K562 (cell line): ENCODE measurements around the gene RNF207. TPM values are rescaled to one million over a fixed set of nuclear protein-coding genes. Genes with fewer than 3 reads are reported as not detected.

Experiments
- ATAC-seq: fragments of 200-7000 bp; cut with Tn5 transposase; 3 replicates; pipeline ENCODE4 v1.9.1; 2020; ENCODE audit warnings: moderate library complexity
- BruUV-seq: library from RNA; stranded (reverse); fragments of 400-500 nt; replicated peaks from 2 replicates; lab custom pipeline; 2021; lab: Mats Ljungman, UMichigan
- CTCF ChIA-PET: fragments of 300-600 bp; formaldehyde crosslinking; extraction: SDS; loops from one replicate; lab custom pipeline; 2021; ENCODE audit warnings: low intra/inter-chr PET ratio; lab: Yijun Ruan, JAX
- POLR2A ChIA-PET: fragments of 300-600, 350-650 bp; sonication (Branson Sonifier 250); formaldehyde crosslinking; extraction: SDS; loops from one replicate; lab custom pipeline; 2021; ENCODE audit warnings: antibody characterized with exemption, inconsistent platforms; lab: Yijun Ruan, JAX
- DNase-seq, 4 experiments: peaks; one replicate each; pipeline versions ENCODE4 v3.0.0 to v3.0.0-alpha.2; 2011 to 2018; ENCODE audit warnings: low spot score in 3 of 4, mixed read lengths in 3 of 4; ENCODE audit errors: extremely low read depth in 1 of 4
- FAIRE-seq: peaks from 2 replicates; lab custom pipeline; 2011; peaks lifted over from hg19 to GRCh38; lab: Jason Lieb, UNC
- H2AFZ ChIP-seq: 2 replicates; pipeline ENCODE4 v1.6.0; 2011; ENCODE audit warnings: low read depth, low read length, control low read depth, inconsistent platforms
- H3K27ac ChIP-seq: fragments of 200-600 bp; 3 replicates; pipeline ENCODE4 v1.8.0; 2011; ENCODE audit warnings: low read depth, mild to moderate bottlenecking, control low read depth, inconsistent platforms, low read length, moderate library complexity, mixed read lengths; ENCODE audit errors: extremely low read depth
- H3K27me3 ChIP-seq, 2 experiments: fragments of 300-600 bp in 1 of 2; 2 replicates in 1 of 2; 3 replicates in 1 of 2; pipeline versions ENCODE4 v1.6.0 to v1.8.0; 2011; ENCODE audit warnings: inconsistent platforms in 2 of 2, low read length in 2 of 2, mild to moderate bottlenecking in 1 of 2, mixed read lengths in 1 of 2, moderate library complexity in 1 of 2; ENCODE audit not compliant: control insufficient read depth in 2 of 2, insufficient read depth in 2 of 2
- H3K36me3 ChIP-seq: fragments of 300-600 bp; 3 replicates; pipeline ENCODE4 v1.8.0; 2011; ENCODE audit warnings: mild to moderate bottlenecking, low read length, inconsistent platforms; ENCODE audit not compliant: control insufficient read depth, insufficient read depth
- H3K4me1 ChIP-seq, 2 experiments: fragments of 200-600 bp in 1 of 2; replicated peaks in 1 of 2; 2 replicates in 1 of 2; 3 replicates in 1 of 2; pipeline versions ENCODE4 v1.5.1 to v1.8.0; 2011; ENCODE audit warnings: inconsistent platforms in 2 of 2, low read length in 2 of 2, mild to moderate bottlenecking in 1 of 2, mixed read lengths in 1 of 2, moderate library complexity in 1 of 2; ENCODE audit not compliant: control insufficient read depth in 2 of 2, insufficient read depth in 2 of 2
- H3K4me2 ChIP-seq: 2 replicates; pipeline ENCODE4 v1.6.1; 2011; ENCODE audit warnings: low read length, control low read depth, inconsistent platforms, mixed read lengths; ENCODE audit not compliant: insufficient read depth
- H3K4me3 ChIP-seq: fragments of 200-600 bp; sonication (generic), shearing (Covaris generic); 2 replicates; pipeline ENCODE4 v1.5.1; 2016; ENCODE audit warnings: control low read depth, inconsistent platforms
- H3K79me2 ChIP-seq: fragments of 200-600 bp; 3 replicates; pipeline ENCODE4 v1.8.0; 2011; ENCODE audit warnings: low read length, inconsistent platforms; ENCODE audit not compliant: control insufficient read depth, insufficient read depth
- H3K9ac ChIP-seq, 2 experiments: 2 replicates each; pipeline versions ENCODE4 v1.6.0 to v1.6.1; 2011; ENCODE audit warnings: low read depth in 2 of 2, low read length in 2 of 2, control low read depth in 1 of 2, inconsistent platforms in 1 of 2, mild to moderate bottlenecking in 1 of 2, mixed read lengths in 1 of 2; ENCODE audit not compliant: insufficient read depth in 1 of 2
- H3K9me1 ChIP-seq: one replicate; pipeline ENCODE4 v1.6.0; 2011; ENCODE audit warnings: inconsistent platforms, mild to moderate bottlenecking, low read length, moderate library complexity; ENCODE audit not compliant: control insufficient read depth, insufficient read depth
- H3K9me3 ChIP-seq: replicated peaks from 2 replicates; pipeline ENCODE4 v1.5.1; 2011; ENCODE audit warnings: low read depth, low read length, inconsistent platforms; ENCODE audit not compliant: control insufficient read depth, insufficient read depth
- H4K20me1 ChIP-seq: replicated peaks from 2 replicates; pipeline ENCODE4 v1.6.1; 2011; ENCODE audit warnings: low read length, inconsistent platforms, mixed read lengths; ENCODE audit not compliant: control insufficient read depth, insufficient read depth
- ASH1L ChIP-seq: fragments of 450-650 bp; IDR thresholded peaks from 2 replicates; pipeline ENCODE4 v1.6.1; 2018; ENCODE audit warnings: borderline replicate concordance, mild to moderate bottlenecking, low read depth; ENCODE audit not compliant: partially characterized antibody
- GABPA ChIP-seq: fragments of 200-800 bp; sonication (Bioruptor generic); conservative IDR thresholded peaks from 2 replicates; pipeline ENCODE4 v1.6.1; 2016; ENCODE audit warnings: low read depth, missing genetic modification characterization, missing compliant biosample characterization
- HDAC3 ChIP-seq: fragments of 450-650 bp; IDR thresholded peaks from 2 replicates; pipeline ENCODE4 v1.6.1; 2018; ENCODE audit warnings: borderline replicate concordance, mild to moderate bottlenecking, moderate library complexity; ENCODE audit not compliant: partially characterized antibody
- HSF4 ChIP-seq: fragments of 250-450 bp; sonication (Bioruptor Pico); IDR thresholded peaks from 2 replicates; pipeline ENCODE4 v2.1.2; 2022; ENCODE audit warnings: mild to moderate bottlenecking, moderate library complexity, borderline replicate concordance
- MCM2 ChIP-seq: fragments of 450-650 bp; IDR thresholded peaks from 2 replicates; pipeline ENCODE4 v1.6.1; 2017; ENCODE audit warnings: low read depth, mild to moderate bottlenecking
- MTA3 ChIP-seq: fragments of 450-650 bp; formaldehyde crosslinking; IDR thresholded peaks from 2 replicates; pipeline ENCODE4 v1.6.1; 2017; ENCODE audit warnings: mild to moderate bottlenecking, borderline replicate concordance
- MYNN ChIP-seq, 2 experiments: sonication (generic); formaldehyde crosslinking in 1 of 2; IDR thresholded peaks; 2 replicates each; pipeline versions ENCODE4 v1.5.0 to v1.6.1; 2016 to 2020; ENCODE audit warnings: antibody characterized with exemption in 1 of 2, missing genetic modification reagents in 1 of 2
- NCOA1 ChIP-seq: fragments of 450-650 bp; IDR thresholded peaks from 2 replicates; pipeline ENCODE4 v1.6.1; 2016; ENCODE audit warnings: low read depth
- NFATC3 ChIP-seq: fragments of 450-650 bp; IDR thresholded peaks from 2 replicates; pipeline ENCODE4 v1.6.1; 2017; ENCODE audit warnings: mild to moderate bottlenecking
- POLR2A ChIP-seq: fragments of 450-650 bp; conservative IDR thresholded peaks from 2 replicates; pipeline ENCODE4 v1.6.1; 2016
- POLR2B ChIP-seq: fragments of 450-650 bp; IDR thresholded peaks from 2 replicates; pipeline ENCODE4 v1.6.1; 2018; ENCODE audit warnings: low read depth; ENCODE audit not compliant: partially characterized antibody
- POLR2H ChIP-seq: IDR thresholded peaks from 2 replicates; pipeline ENCODE4 v1.6.1; 2016; ENCODE audit warnings: missing genetic modification characterization, low read depth, mild to moderate bottlenecking, control low read depth, missing compliant biosample characterization, moderate library complexity
- PTBP1 ChIP-seq: fragments of 200-400 bp; formaldehyde crosslinking; IDR thresholded peaks from 2 replicates; pipeline ENCODE4 v1.6.1; 2017; ENCODE audit warnings: low read depth, low read length
- RBM14 ChIP-seq: fragments of 200-400 bp; formaldehyde crosslinking; IDR thresholded peaks from 2 replicates; pipeline ENCODE4 v1.6.1; 2018; ENCODE audit warnings: low read depth, mild to moderate bottlenecking, low read length, moderate library complexity, borderline replicate concordance; ENCODE audit not compliant: insufficient read depth
- SMAD1 ChIP-seq: fragments of 150-350 bp; IDR thresholded peaks from 2 replicates; pipeline ENCODE4 v1.6.1; 2014; ENCODE audit warnings: low read length, low read depth; ENCODE audit not compliant: partially characterized antibody
- ZNF143 ChIP-seq: sonication (generic); formaldehyde crosslinking; IDR thresholded peaks from 2 replicates; pipeline ENCODE4 v1.9.0; 2022; ENCODE audit warnings: mild to moderate bottlenecking, missing genetic modification reagents
- ZNF41 ChIP-seq: fragments of 250-450 bp; sonication (Bioruptor Pico); conservative IDR thresholded peaks from 2 replicates; pipeline ENCODE4 v1.4.0; 2020; ENCODE audit warnings: mild to moderate bottlenecking
- WGBS: fragments of 100-300 bp; shearing (Covaris generic); methylation state at CpG from one replicate; pipeline ENCODE4 v1.1.6; 2016; ENCODE audit warnings: low coverage, mixed read lengths; ENCODE audit not compliant: insufficient coverage; ENCODE audit errors: missing lambda C conversion rate; 5-methylcytosine and 5-hydroxymethylcytosine counted together
- in situ Hi-C: fragments of 300-500 bp; cut with MboI; formaldehyde crosslinking; loops from 4 replicates; pipeline ENCODE4 v1.15.0; 2018; ENCODE audit warnings: inconsistent platforms, mixed read lengths
- intact Hi-C: fragments of 100-400 bp; cut with micrococcal nuclease; formaldehyde crosslinking; loops from 2 replicates; pipeline ENCODE4 v1.14.2; 2022
- polyA plus RNA-seq, 8 experiments: library from polyadenylated mRNA; depleted of rRNA in 4 of 8; stranded (reverse) in 5 of 8; unstranded in 3 of 8; fragments of >200 nt; fragmentation: Nextera tagmentation in 2 of 8; fragmentation: Illumina TruSeq in 1 of 8; extraction: Ambion mirVana in 2 of 8; extraction: Trizol in 1 of 8; gene quantifications; 2 replicates each; pipeline versions ENCODE4 v1.2.1 to v1.2.3, GENCODE V29; 2011 to 2014; ENCODE audit warnings: inconsistent platforms in 1 of 8, missing spikeins in 1 of 8
- total RNA-seq, 7 experiments: library from RNA; depleted of rRNA in 6 of 7; stranded (reverse); fragments of >200 nt in 6 of 7; fragmentation: Illumina TruSeq in 2 of 7; extraction: Trizol in 2 of 7; gene quantifications; 2 replicates each; pipeline versions ENCODE4 v1.2.1 to v1.2.3, GENCODE V29; 2011 to 2021; ENCODE audit warnings: low replicate concordance in 1 of 7
- TF ChIP-seq, protein P1 (sequence below): sonication (generic); formaldehyde crosslinking; IDR thresholded peaks from 2 replicates; pipeline ENCODE4 v1.9.0; 2022; ENCODE audit warnings: mild to moderate bottlenecking, missing genetic modification reagents
- TF ChIP-seq, protein P2 (sequence below): fragments of 450-650 bp; IDR thresholded peaks from 2 replicates; pipeline ENCODE4 v1.7.1; 2018; ENCODE audit warnings: mild to moderate bottlenecking, low read depth; ENCODE audit not compliant: partially characterized antibody

The RNF207 gene
- total and polyA plus RNA-seq, 9 of the 15 experiments (the other 6 are each of a cell fraction or from before 2014, with no cell fraction given) = 2.7 to 30.6 (median 12.9) TPM

DNA sequence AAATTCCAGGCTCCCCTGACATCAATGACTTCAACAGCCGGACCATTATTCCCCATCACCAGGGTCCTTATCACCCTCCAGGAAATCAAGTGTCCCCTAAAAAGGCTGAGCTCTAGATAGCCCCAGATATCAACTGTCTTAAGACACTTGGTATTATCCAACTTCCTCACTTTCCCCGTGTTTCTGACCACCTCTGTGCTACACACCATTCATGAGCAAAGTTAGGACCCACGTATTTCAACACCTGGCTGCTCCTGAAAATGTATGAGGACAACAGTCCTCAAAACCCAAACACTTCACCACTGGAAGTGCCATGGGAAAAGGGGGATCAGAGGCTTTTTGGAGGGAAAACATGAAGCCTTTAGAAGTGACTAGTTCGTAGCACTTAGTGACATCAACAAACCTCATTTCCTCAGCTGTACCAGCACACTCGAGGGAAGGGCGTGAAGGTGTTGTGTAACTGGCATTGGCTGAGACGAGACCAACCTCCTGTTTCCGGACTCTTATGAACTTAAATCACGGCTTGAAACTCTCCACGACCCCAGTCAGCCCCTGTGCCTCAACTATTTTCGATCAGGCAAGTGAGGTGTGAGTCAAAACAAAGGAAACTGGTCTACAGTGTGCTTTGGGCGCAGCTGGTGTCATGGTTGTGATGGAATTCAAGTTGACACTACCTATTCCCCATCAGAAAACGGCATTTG is 21.7 kb upstream of the RNF207 start (continued):
- TF ChIP-seq HDAC3 (no peak), MTA3 (no peak), POLR2B (peak; percentile 29), ZNF143 (CRISPR knock-in tag) (no peak), POLR2A (peak; percentile 80), PTBP1 (0 out of 2 replicates have a peak, but pooled peaks have one; percentile 29)

DNA sequence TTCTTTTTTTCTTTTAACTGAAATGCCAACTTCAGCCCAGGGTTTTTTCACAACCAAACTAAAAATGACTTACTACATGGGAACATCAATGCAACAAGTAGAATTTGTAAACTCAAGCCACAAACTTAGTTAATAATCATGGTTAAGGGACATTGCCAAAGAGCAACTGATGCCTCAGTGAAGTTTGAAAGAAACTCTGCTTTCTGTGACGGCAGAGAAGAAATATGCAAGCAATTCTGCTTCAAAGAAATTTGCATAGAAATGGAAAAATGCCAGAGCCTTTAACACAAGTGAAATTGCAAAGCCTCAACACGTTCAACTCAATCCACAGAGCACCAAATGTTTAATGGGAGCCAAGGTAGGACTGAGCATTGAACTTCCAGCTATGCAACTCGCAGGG is 20.8 kb upstream of the RNF207 start:
- intact Hi-C loops (loop anchor here (1.0 kb wide), 1 partner anchor 132 kb away; no protein-coding TSS in a partner anchor), in situ Hi-C loops (no loop called here)
- no peaks in the 10 kb centered on the region for H3K9me3 ChIP-seq
- POLR2A ChIA-PET = interaction anchor here (0.7 to 1.1 kb wide), 8 partner anchors 9 to 132 kb away, joined by 3 to 6 read pairs (median 4); no protein-coding TSS in a partner anchor
- no peak overlapping the region for H3K4me3 ChIP-seq
- ATAC-seq (no peak), FAIRE-seq (no peak), DNase-seq (no peak)
- BruUV-seq = no TSS peak
- peaks cover 5% of the 10 kb centered on the region for H3K9me1 ChIP-seq
- H3K27ac ChIP-seq = no peak overlapping the region
- H2AFZ ChIP-seq = no peak overlapping the region
- peaks cover 48% of the 10 kb centered on the region for H4K20me1 ChIP-seq
- CTCF ChIA-PET = no interaction called here
- H3K36me3 ChIP-seq = peaks cover 57% of the 10 kb centered on the region
- 80% methylated on average over 3 of the region's 3 CpGs for WGBS
- H3K4me2 ChIP-seq = no peak overlapping the region
- no peak overlapping the region for H3K9ac ChIP-seq
- no peaks in the 10 kb centered on the region for H3K27me3 ChIP-seq
- H3K79me2 ChIP-seq = peaks cover 34% of the 10 kb centered on the region
- H3K4me1 ChIP-seq = peaks cover 3 to 9% of the 10 kb centered on the region in 2 experiments; a peak in 3 of 5 replicates
- TF ChIP-seq HSF4 (CRISPR knock-in tag) (no peak), NFATC3 (no peak), MYNN (IDR thresholded peaks at IDR 0.05) (no peak), MYNN (CRISPR knock-in tag; IDR thresholded peaks at IDR 0.05) (no peak), NCOA1 (no peak), POLR2H (tag) (no peak), SMAD1 (no peak), MCM2 (no peak), GABPA (tag) (no peak), ZNF41 (CRISPR knock-in tag) (no peak), RBM14 (no peak), ASH1L (no peak)
- TF ChIP-seq, protein P1, sequence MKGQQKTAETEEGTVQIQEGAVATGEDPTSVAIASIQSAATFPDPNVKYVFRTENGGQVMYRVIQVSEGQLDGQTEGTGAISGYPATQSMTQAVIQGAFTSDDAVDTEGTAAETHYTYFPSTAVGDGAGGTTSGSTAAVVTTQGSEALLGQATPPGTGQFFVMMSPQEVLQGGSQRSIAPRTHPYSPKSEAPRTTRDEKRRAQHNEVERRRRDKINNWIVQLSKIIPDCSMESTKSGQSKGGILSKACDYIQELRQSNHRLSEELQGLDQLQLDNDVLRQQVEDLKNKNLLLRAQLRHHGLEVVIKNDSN (CRISPR knock-in tag) = no peak
- TF ChIP-seq, protein P2, sequence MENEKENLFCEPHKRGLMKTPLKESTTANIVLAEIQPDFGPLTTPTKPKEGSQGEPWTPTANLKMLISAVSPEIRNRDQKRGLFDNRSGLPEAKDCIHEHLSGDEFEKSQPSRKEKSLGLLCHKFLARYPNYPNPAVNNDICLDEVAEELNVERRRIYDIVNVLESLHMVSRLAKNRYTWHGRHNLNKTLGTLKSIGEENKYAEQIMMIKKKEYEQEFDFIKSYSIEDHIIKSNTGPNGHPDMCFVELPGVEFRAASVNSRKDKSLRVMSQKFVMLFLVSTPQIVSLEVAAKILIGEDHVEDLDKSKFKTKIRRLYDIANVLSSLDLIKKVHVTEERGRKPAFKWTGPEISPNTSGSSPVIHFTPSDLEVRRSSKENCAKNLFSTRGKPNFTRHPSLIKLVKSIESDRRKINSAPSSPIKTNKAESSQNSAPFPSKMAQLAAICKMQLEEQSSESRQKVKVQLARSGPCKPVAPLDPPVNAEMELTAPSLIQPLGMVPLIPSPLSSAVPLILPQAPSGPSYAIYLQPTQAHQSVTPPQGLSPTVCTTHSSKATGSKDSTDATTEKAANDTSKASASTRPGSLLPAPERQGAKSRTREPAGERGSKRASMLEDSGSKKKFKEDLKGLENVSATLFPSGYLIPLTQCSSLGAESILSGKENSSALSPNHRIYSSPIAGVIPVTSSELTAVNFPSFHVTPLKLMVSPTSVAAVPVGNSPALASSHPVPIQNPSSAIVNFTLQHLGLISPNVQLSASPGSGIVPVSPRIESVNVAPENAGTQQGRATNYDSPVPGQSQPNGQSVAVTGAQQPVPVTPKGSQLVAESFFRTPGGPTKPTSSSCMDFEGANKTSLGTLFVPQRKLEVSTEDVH = no peak
